Spinal cord (tissue), 10 donors: ENCODE data around the gene DGKH. TPM values are rescaled to one million over a fixed set of nuclear protein-coding genes. Genes with fewer than 3 reads are reported as not detected.

Experiments used
- DNase-seq, 6 donors: peaks; one replicate each; pipeline versions ENCODE4 v3.0.0 to v3.0.0-alpha.2; 2013 to 2015; ENCODE audit warnings: low spot score in 6 of 6, low read depth in 4 of 6
- H3K27ac ChIP-seq: one replicate; pipeline ENCODE4 v1.5.1; 2013; ENCODE audit warnings: low read depth, low read length, control low read depth
- H3K27me3 ChIP-seq: one replicate; pipeline ENCODE4 v1.6.1; 2013; ENCODE audit warnings: low read length; ENCODE audit not compliant: control insufficient read depth, insufficient read depth
- H3K36me3 ChIP-seq: one replicate; pipeline ENCODE4 v1.6.1; 2013; ENCODE audit warnings: low read length; ENCODE audit not compliant: control insufficient read depth, insufficient read depth
- H3K4me1 ChIP-seq: one replicate; pipeline ENCODE4 v1.6.1; 2013; ENCODE audit warnings: low read length; ENCODE audit not compliant: control insufficient read depth, insufficient read depth
- H3K4me3 ChIP-seq: one replicate; pipeline ENCODE4 v1.5.1; 2013; ENCODE audit warnings: low read depth, low read length, control low read depth
- H3K9me3 ChIP-seq: one replicate; pipeline ENCODE4 v1.6.1; 2013; ENCODE audit warnings: low read length; ENCODE audit not compliant: control insufficient read depth, insufficient read depth
- WGBS: methylation state at CpG from one replicate; pipeline ENCODE4 v1.1.5; 2013; ENCODE audit warnings: missing lambda C conversion rate; ENCODE audit not compliant: insufficient coverage; 5-methylcytosine and 5-hydroxymethylcytosine counted together
- polyA plus RNA-seq, 2 donors: library from polyadenylated mRNA; unstranded; fragments of 120-200 nt; gene quantifications; one replicate each; pipeline ENCODE4 v1.2.1, GENCODE V29; 2013; ENCODE audit not compliant: insufficient read length in 2 of 2
- total RNA-seq, 2 donors: library from RNA; depleted of rRNA in 1 of 2; stranded (reverse); fragments of 120-200 nt in 1 of 2; fragments of >200 nt in 1 of 2; gene quantifications; one replicate each; pipeline versions ENCODE4 v1.2.3 to v1.2.4, GENCODE V29; 2013 to 2014
- donor health status: healthy.

The DGKH gene
- total and polyA plus RNA-seq, 4 donors = 3.8 to 49.5 (median 6.3) TPM

- Histone ChIP-seq H3K27me3 (no peaks in the 10 kb centered on the region), H3K36me3 (no peaks in the 10 kb centered on the region), H3K9me3 (no peaks in the 10 kb centered on the region), H3K4me3 (no peak overlapping the region), H3K27ac (no peak overlapping the region), H3K4me1 (no peaks in the 10 kb centered on the region)
- no CpG with 5 or more reads among the region's 3 CpGs for WGBS
- DNase-seq = no peak
These were observed 180.8 kb downstream of the DGKH start for GRCh38 chr13:42229287-42229686.

- Histone ChIP-seq H3K4me3 (no peak overlapping the region), H3K36me3 (no peaks in the 10 kb centered on the region), H3K4me1 (no peaks in the 10 kb centered on the region), H3K27me3 (no peaks in the 10 kb centered on the region), H3K9me3 (no peaks in the 10 kb centered on the region), H3K27ac (no peak overlapping the region)
- WGBS = 82% methylated on average over 3 of the region's 4 CpGs
- no peak for DNase-seq
These were observed 184.2 kb downstream of the DGKH start for GRCh38 chr13:42232671-42233070.

GRCh38 chr13:42233726-42234125 lies 185.3 kb downstream of the DGKH start:
- no peaks in the 10 kb centered on the region for H3K4me1 ChIP-seq
- H3K27ac ChIP-seq = no peak overlapping the region
- no peaks in the 10 kb centered on the region for H3K27me3 ChIP-seq
- WGBS = no CpG with 5 or more reads among the region's 1 CpG
- no peaks in the 10 kb centered on the region for H3K9me3 ChIP-seq
- DNase-seq = no peak
- no peaks in the 10 kb centered on the region for H3K36me3 ChIP-seq
- H3K4me3 ChIP-seq = no peak overlapping the region

GRCh38 chr13:42239161-42239560 lies 190.7 kb downstream of the DGKH start:
- Histone ChIP-seq H3K27me3 (no peaks in the 10 kb centered on the region), H3K4me1 (no peaks in the 10 kb centered on the region), H3K27ac (no peak overlapping the region), H3K9me3 (no peaks in the 10 kb centered on the region), H3K4me3 (no peak overlapping the region), H3K36me3 (no peaks in the 10 kb centered on the region)
- peak in 2 of 6 donors; percentile 26 to 78 for DNase-seq
- whole genome bisulfite sequencing = no CpG with 5 or more reads among the region's 1 CpG

GRCh38 chr13:42239644-42240043 lies 191.2 kb downstream of the DGKH start:
- no peak overlapping the region for H3K27ac ChIP-seq
- H3K9me3 ChIP-seq = no peaks in the 10 kb centered on the region
- no peak for DNase-seq
- H3K27me3 ChIP-seq = no peaks in the 10 kb centered on the region
- H3K4me1 ChIP-seq = no peaks in the 10 kb centered on the region
- no peaks in the 10 kb centered on the region for H3K36me3 ChIP-seq
- H3K4me3 ChIP-seq = no peak overlapping the region

- Histone ChIP-seq H3K27ac (no peak overlapping the region), H3K9me3 (no peaks in the 10 kb centered on the region), H3K27me3 (no peaks in the 10 kb centered on the region), H3K4me3 (no peak overlapping the region), H3K4me1 (no peaks in the 10 kb centered on the region), H3K36me3 (no peaks in the 10 kb centered on the region)
- no peak for DNase-seq
- WGBS = 100% methylated on average over 4 of the region's 8 CpGs
These were observed 198.1 kb downstream of the DGKH start for GRCh38 chr13:42246541-42246940.

GRCh38 chr13:42247883-42248282 lies 199.4 kb downstream of the DGKH start:
- no peak overlapping the region for H3K27ac ChIP-seq
- H3K4me3 ChIP-seq = no peak overlapping the region
- H3K36me3 ChIP-seq = no peaks in the 10 kb centered on the region
- no peaks in the 10 kb centered on the region for H3K27me3 ChIP-seq
- 43% methylated on average over 2 of the region's 2 CpGs for WGBS
- no peaks in the 10 kb centered on the region for H3K4me1 ChIP-seq
- no peak for DNase-seq
- no peaks in the 10 kb centered on the region for H3K9me3 ChIP-seq

- Histone ChIP-seq H3K4me1 (no peaks in the 10 kb centered on the region), H3K4me3 (no peak overlapping the region), H3K27me3 (no peaks in the 10 kb centered on the region), H3K9me3 (no peaks in the 10 kb centered on the region), H3K36me3 (no peaks in the 10 kb centered on the region), H3K27ac (no peak overlapping the region)
- no peak for DNase-seq
- WGBS = 72% methylated on average over 5 of the region's 5 CpGs
These were observed 207.4 kb downstream of the DGKH start for GRCh38 chr13:42255886-42256285.

GRCh38 chr13:42258747-42259146 lies 210.3 kb downstream of the DGKH start:
- Histone ChIP-seq H3K27ac (no peak overlapping the region), H3K27me3 (no peaks in the 10 kb centered on the region), H3K36me3 (no peaks in the 10 kb centered on the region), H3K9me3 (no peaks in the 10 kb centered on the region), H3K4me1 (no peaks in the 10 kb centered on the region), H3K4me3 (no peak overlapping the region)
- no peak for DNase-seq
- no CpG with 5 or more reads among the region's 5 CpGs for WGBS

GRCh38 chr13:42259515-42259914 lies 211.1 kb downstream of the DGKH start:
- Histone ChIP-seq H3K27me3 (no peaks in the 10 kb centered on the region), H3K36me3 (no peaks in the 10 kb centered on the region), H3K4me1 (no peaks in the 10 kb centered on the region), H3K27ac (no peak overlapping the region), H3K9me3 (no peaks in the 10 kb centered on the region), H3K4me3 (no peak overlapping the region)
- no peak for DNase-seq
- WGBS = 88% methylated on average over 4 of the region's 4 CpGs
